Liver (tissue), 9 donors: ENCODE results near the gene XDH. TPM values are rescaled to one million over a fixed set of nuclear protein-coding genes. Genes with fewer than 3 reads are reported as not detected.

Source experiments
- DNase-seq: peaks from one replicate; pipeline ENCODE4 v3.0.0-alpha.2; 2017; ENCODE audit warnings: low spot score
- H3K27ac ChIP-seq, 2 donors: one replicate each; pipeline ENCODE4 v1.7.0; 2013; ENCODE audit warnings: inconsistent platforms in 2 of 2, low read length in 2 of 2, control low read depth in 1 of 2, low read depth in 1 of 2, mild to moderate bottlenecking in 1 of 2
- H3K27me3 ChIP-seq, 4 donors: one replicate each; pipeline versions ENCODE4 v1.6.1 to v1.7.0; 2013; ENCODE audit warnings: low read length in 3 of 4, inconsistent platforms in 1 of 4, mild to moderate bottlenecking in 1 of 4, moderate library complexity in 1 of 4; ENCODE audit not compliant: control insufficient read depth in 4 of 4, insufficient read depth in 4 of 4
- H3K36me3 ChIP-seq, 4 donors: one replicate each; pipeline versions ENCODE4 v1.6.1 to v1.7.0; 2013; ENCODE audit warnings: low read length in 3 of 4, mild to moderate bottlenecking in 3 of 4, low read depth in 1 of 4, moderate library complexity in 1 of 4; ENCODE audit not compliant: control insufficient read depth in 4 of 4, insufficient read depth in 3 of 4
- H3K4me1 ChIP-seq, 4 donors: one replicate each; pipeline versions ENCODE4 v1.6.1 to v1.7.0; 2013; ENCODE audit warnings: low read length in 3 of 4, mild to moderate bottlenecking in 3 of 4, moderate library complexity in 1 of 4; ENCODE audit not compliant: control insufficient read depth in 4 of 4, insufficient read depth in 4 of 4
- H3K4me3 ChIP-seq, 3 donors: one replicate each; pipeline versions ENCODE4 v1.6.1 to v1.7.0; 2013; ENCODE audit warnings: low read length in 3 of 3, control low read depth in 1 of 3, low read depth in 1 of 3, mild to moderate bottlenecking in 1 of 3
- H3K9ac ChIP-seq, 2 donors: one replicate each; pipeline ENCODE4 v1.7.0; 2013; ENCODE audit warnings: low read length in 2 of 2, mild to moderate bottlenecking in 2 of 2, moderate library complexity in 2 of 2, control low read depth in 1 of 2, low read depth in 1 of 2
- H3K9me3 ChIP-seq, 4 donors: one replicate each; pipeline versions ENCODE4 v1.6.1 to v1.7.0; 2013; ENCODE audit warnings: low read length in 3 of 4; ENCODE audit not compliant: control insufficient read depth in 4 of 4
- EGR1 ChIP-seq, 2 donors: IDR thresholded peaks; 2 replicates each; pipeline ENCODE4 v1.6.1; 2016 to 2018; ENCODE audit warnings: antibody characterized with exemption in 2 of 2, low read depth in 2 of 2
- FOXA2 ChIP-seq: IDR thresholded peaks from 2 replicates; pipeline ENCODE4 v1.6.1; 2016; ENCODE audit warnings: antibody characterized with exemption
- GABPA ChIP-seq, 2 donors: IDR thresholded peaks in 1 of 2; conservative IDR thresholded peaks in 1 of 2; 2 replicates each; pipeline ENCODE4 v1.6.1; 2016; ENCODE audit warnings: antibody characterized with exemption in 2 of 2, mild to moderate bottlenecking in 1 of 2, moderate library complexity in 1 of 2
- HNF4A ChIP-seq, 2 donors: conservative IDR thresholded peaks; 2 replicates each; pipeline ENCODE4 v1.6.1; 2016; ENCODE audit warnings: antibody characterized with exemption in 2 of 2, mild to moderate bottlenecking in 2 of 2
- HNF4G ChIP-seq: IDR thresholded peaks from 2 replicates; pipeline ENCODE4 v1.6.1; 2016; ENCODE audit warnings: antibody characterized with exemption
- JUND ChIP-seq, 2 donors: IDR thresholded peaks; 2 replicates each; pipeline ENCODE4 v1.6.1; 2016; ENCODE audit warnings: antibody characterized with exemption in 2 of 2
- MAX ChIP-seq: IDR thresholded peaks from 2 replicates; pipeline ENCODE4 v1.6.1; 2016; ENCODE audit warnings: antibody characterized with exemption
- NR2F2 ChIP-seq: IDR thresholded peaks from 2 replicates; pipeline ENCODE4 v1.6.1; 2016; ENCODE audit warnings: antibody characterized with exemption
- RAD21 ChIP-seq, 2 donors: IDR thresholded peaks; 2 replicates each; pipeline ENCODE4 v1.6.1; 2016; ENCODE audit warnings: antibody characterized with exemption in 2 of 2, mild to moderate bottlenecking in 2 of 2
- SP1 ChIP-seq: IDR thresholded peaks from 2 replicates; pipeline ENCODE4 v1.6.1; 2018; ENCODE audit warnings: antibody characterized with exemption, mild to moderate bottlenecking
- TAF1 ChIP-seq: conservative IDR thresholded peaks from 2 replicates; pipeline ENCODE4 v1.6.1; 2016; ENCODE audit warnings: antibody characterized with exemption, mild to moderate bottlenecking
- YY1 ChIP-seq: IDR thresholded peaks from 2 replicates; pipeline ENCODE4 v1.6.1; 2016; ENCODE audit warnings: antibody characterized with exemption, mild to moderate bottlenecking
- ZBTB33 ChIP-seq: IDR thresholded peaks from 2 replicates; pipeline ENCODE4 v1.6.1; 2016; ENCODE audit warnings: antibody characterized with exemption
- WGBS: extraction: QIAGEN DNeasy Blood & Tissue Kit; methylation state at CpG from one replicate; pipeline ENCODE4 v1.1.7; 2013; 5-methylcytosine and 5-hydroxymethylcytosine counted together
- polyA plus RNA-seq, 2 donors: library from polyadenylated mRNA; stranded (reverse) in 1 of 2; unstranded in 1 of 2; fragments of 200-250 nt in 1 of 2; fragments of >200 nt in 1 of 2; fragmentation: Nextera tagmentation in 1 of 2; extraction: Ambion mirVana in 1 of 2; gene quantifications; one replicate each; pipeline versions ENCODE4 v1.2.1 to v1.2.3, GENCODE V29; 2013 to 2015
- total RNA-seq, 2 donors: library from RNA; depleted of rRNA; stranded (reverse); fragments of >200 nt; gene quantifications; one replicate each; pipeline ENCODE4 v1.2.3, GENCODE V29; 2014
- TF ChIP-seq, protein P1 (sequence below): fragments of 150-350 bp; IDR thresholded peaks from 2 replicates; pipeline ENCODE4 v1.5.1; 2017; ENCODE audit warnings: improper control_type of control experiment, low read depth, low read length; ENCODE audit not compliant: missing input control
- TF ChIP-seq, protein P2 (sequence below): IDR thresholded peaks from 2 replicates; pipeline ENCODE4 v1.6.1; 2016; ENCODE audit warnings: antibody characterized with exemption
- donor health status: healthy.
- donor health status: healthy.
- donor health status: healthy.
- donor health status: healthy.
- donor health status: healthy.

The XDH gene
- total and polyA plus RNA-seq, 4 donors: 6.8 to 76.6 (median 12.0) TPM

DNA sequence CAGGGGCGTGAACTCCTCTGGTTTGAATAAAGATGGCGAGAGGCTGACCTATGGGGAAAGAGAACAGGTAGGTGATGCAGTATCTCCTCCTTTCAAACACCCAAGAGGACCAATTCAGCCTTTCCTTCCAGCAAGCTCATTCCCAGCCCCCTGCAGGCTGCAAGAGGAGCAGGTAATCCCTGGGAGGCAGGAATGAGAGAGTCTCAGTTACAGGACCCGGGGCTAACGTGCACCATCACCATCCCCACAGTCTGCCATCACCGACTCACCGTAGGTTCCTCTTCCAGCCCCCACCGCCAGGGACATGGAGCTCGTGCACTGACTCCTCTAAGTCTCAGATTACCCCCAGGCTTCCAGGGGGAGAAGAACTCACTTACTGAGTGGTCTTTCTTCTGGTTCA is 26.7 kb downstream of the XDH start (continued):
- TF ChIP-seq GABPA (IDR thresholded peaks at IDR 0.05 in 1 of 2, conservative IDR thresholded peaks at IDR 0.05 in 1 of 2): no peak
- TF ChIP-seq ZBTB33: no peak

GRCh38 chr2:31386648-31387047 is 27.9 kb downstream of the XDH start:
- TF ChIP-seq RAD21 (IDR thresholded peaks at IDR 0.05) (peak in 1 of 2 donors; percentile 67), TAF1 (no peak), NR2F2 (no peak)
- TF ChIP-seq, protein P1, sequence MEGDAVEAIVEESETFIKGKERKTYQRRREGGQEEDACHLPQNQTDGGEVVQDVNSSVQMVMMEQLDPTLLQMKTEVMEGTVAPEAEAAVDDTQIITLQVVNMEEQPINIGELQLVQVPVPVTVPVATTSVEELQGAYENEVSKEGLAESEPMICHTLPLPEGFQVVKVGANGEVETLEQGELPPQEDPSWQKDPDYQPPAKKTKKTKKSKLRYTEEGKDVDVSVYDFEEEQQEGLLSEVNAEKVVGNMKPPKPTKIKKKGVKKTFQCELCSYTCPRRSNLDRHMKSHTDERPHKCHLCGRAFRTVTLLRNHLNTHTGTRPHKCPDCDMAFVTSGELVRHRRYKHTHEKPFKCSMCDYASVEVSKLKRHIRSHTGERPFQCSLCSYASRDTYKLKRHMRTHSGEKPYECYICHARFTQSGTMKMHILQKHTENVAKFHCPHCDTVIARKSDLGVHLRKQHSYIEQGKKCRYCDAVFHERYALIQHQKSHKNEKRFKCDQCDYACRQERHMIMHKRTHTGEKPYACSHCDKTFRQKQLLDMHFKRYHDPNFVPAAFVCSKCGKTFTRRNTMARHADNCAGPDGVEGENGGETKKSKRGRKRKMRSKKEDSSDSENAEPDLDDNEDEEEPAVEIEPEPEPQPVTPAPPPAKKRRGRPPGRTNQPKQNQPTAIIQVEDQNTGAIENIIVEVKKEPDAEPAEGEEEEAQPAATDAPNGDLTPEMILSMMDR: peak; percentile 14
- no peak for DNase-seq
- Histone ChIP-seq H3K4me1 (no peaks in the 10 kb centered on the region), H3K4me3 (no peak overlapping the region), H3K27me3 (no peaks in the 10 kb centered on the region), H3K9me3 (no peaks in the 10 kb centered on the region), H3K9ac (no peak overlapping the region), H3K36me3 (peaks cover 2 to 41% (median 38%) of the 10 kb centered on the region in 4 donors), H3K27ac (no peak overlapping the region)

- Histone ChIP-seq H3K9ac (no peak overlapping the region), H3K36me3 (peaks cover 2 to 46% (median 42%) of the 10 kb centered on the region in 4 donors), H3K4me1 (no peaks in the 10 kb centered on the region), H3K27me3 (no peaks in the 10 kb centered on the region), H3K9me3 (no peaks in the 10 kb centered on the region), H3K27ac (no peak overlapping the region), H3K4me3 (no peak overlapping the region)
- DNase-seq: no peak
- TF ChIP-seq TAF1: no peak
- no peak for TF ChIP-seq RAD21 (IDR thresholded peaks at IDR 0.05)
- no peak for TF ChIP-seq SP1
- TF ChIP-seq, protein P1: no peak
- TF ChIP-seq FOXA2: no peak
- TF ChIP-seq JUND (IDR thresholded peaks at IDR 0.05): no peak
- TF ChIP-seq HNF4A (conservative IDR thresholded peaks at IDR 0.05): no peak
- no peak for TF ChIP-seq EGR1 (IDR thresholded peaks at IDR 0.05; ENCODE audit: low read depth in 2 of 2)
- no peak for TF ChIP-seq HNF4G
- TF ChIP-seq ZBTB33: no peak
- no peak for TF ChIP-seq NR2F2
- TF ChIP-seq, protein P2, sequence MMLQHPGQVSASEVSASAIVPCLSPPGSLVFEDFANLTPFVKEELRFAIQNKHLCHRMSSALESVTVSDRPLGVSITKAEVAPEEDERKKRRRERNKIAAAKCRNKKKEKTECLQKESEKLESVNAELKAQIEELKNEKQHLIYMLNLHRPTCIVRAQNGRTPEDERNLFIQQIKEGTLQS: no peak
- no peak for TF ChIP-seq YY1
- no peak for TF ChIP-seq MAX
- no peak for TF ChIP-seq GABPA (IDR thresholded peaks at IDR 0.05 in 1 of 2, conservative IDR thresholded peaks at IDR 0.05 in 1 of 2)
- WGBS: 95% methylated on average over 7 of the region's 7 CpGs
Measured at GRCh38 chr2:31386172-31386571, 28.4 kb downstream of the XDH start.
